ENCODE measurements around the gene SPOUT1. TPM values are rescaled to one million over a fixed set of nuclear protein-coding genes. Genes with fewer than 3 reads are reported as not detected.
"Not testable (repeated sequence)": the region's sequence is repeated elsewhere in the genome, so short reads cannot be mapped to it uniquely, and the experiment has no call there.

The SPOUT1 gene
- total and polyA plus RNA-seq, 12 donors: 9.9 to 22.4 (median 17.2) TPM

GRCh38 chr9:128845186-128845931 is 15.8 kb upstream of the SPOUT1 start:
- 76 to 78% methylated on average over 13 of the region's 13 CpGs for WGBS, 2 donors
- no peak for ATAC-seq
- DNase-seq: no peak
- no peak overlapping the region for H3K4me3 ChIP-seq
- peaks cover 0 to 22% (median 0%) of the 10 kb centered on the region in 9 donors for H3K36me3 ChIP-seq
- intact Hi-C loops (cut with DNase I): loop anchor here in 1 of 10 donors (10.0 kb wide), 1 partner anchor 169 kb away; no protein-coding TSS in a partner anchor
- no peaks in the 10 kb centered on the region for H3K4me1 ChIP-seq
- H3K27ac ChIP-seq: no peak overlapping the region
- H3K9me3 ChIP-seq: peaks cover 0 to 5% (median 0%) of the 10 kb centered on the region in 11 donors
- no peaks in the 10 kb centered on the region for H3K27me3 ChIP-seq
- TF ChIP-seq CTCF (IDR thresholded peaks at IDR 0.05): no peak

- 93 to 94% methylated on average over 7 of the region's 7 CpGs for WGBS, 2 donors
- DNase-seq, H3K4me1 ChIP-seq, ATAC-seq, H3K9me3 ChIP-seq, H3K27ac ChIP-seq, H3K27me3 ChIP-seq, H3K4me3 ChIP-seq: not testable (repeated sequence)
- intact Hi-C loops (cut with DNase I): loop anchor here in 1 of 10 donors (10.0 kb wide), 1 partner anchor 172 kb away; no protein-coding TSS in a partner anchor
- peaks cover 0 to 26% (median 0%) of the 10 kb centered on the region in 9 donors for H3K36me3 ChIP-seq
Measured at GRCh38 chr9:128843171-128843570, 13.6 kb upstream of the SPOUT1 start.

- TF ChIP-seq CTCF (IDR thresholded peaks at IDR 0.05): no peak
- ATAC-seq (no peak), DNase-seq (no peak)
- no peak overlapping the region for H3K27ac ChIP-seq
- peaks cover 0 to 32% (median 0%) of the 10 kb centered on the region in 9 donors for H3K36me3 ChIP-seq
- intact Hi-C loops (cut with DNase I): loop anchor here in 1 of 10 donors (10.0 kb wide), 1 partner anchor 173 kb away; no protein-coding TSS in a partner anchor
- H3K27me3 ChIP-seq: no peaks in the 10 kb centered on the region
- 90 to 91% methylated on average over 12 of the region's 12 CpGs for WGBS, 2 donors
- H3K4me1 ChIP-seq: no peaks in the 10 kb centered on the region
- H3K9me3 ChIP-seq: no peaks in the 10 kb centered on the region
- no peak overlapping the region for H3K4me3 ChIP-seq
Measured at GRCh38 chr9:128841694-128842492, 12.3 kb upstream of the SPOUT1 start.

- Histone ChIP-seq H3K9me3 (no peaks in the 10 kb centered on the region), H3K4me1 (no peaks in the 10 kb centered on the region), H3K27me3 (no peaks in the 10 kb centered on the region), H3K36me3 (peaks cover 0 to 33% (median 0%) of the 10 kb centered on the region in 9 donors), H3K27ac (no peak overlapping the region), H3K4me3 (no peak overlapping the region)
- DNase-seq: no peak
- no peak for ATAC-seq
- 97 to 100% methylated on average over 1 of the region's 1 CpG for WGBS, 2 donors
- intact Hi-C loops (cut with DNase I): loop anchor here in 1 of 10 donors (10.0 kb wide), 1 partner anchor 174 kb away; no protein-coding TSS in a partner anchor
- TF ChIP-seq CTCF (IDR thresholded peaks at IDR 0.05): no peak
Measured at GRCh38 chr9:128840524-128840923, 10.9 kb upstream of the SPOUT1 start.

Measured in heart right ventricle (tissue), 16 donors.